Muscle layer of duodenum (tissue), 2 donors: ENCODE measurements around the gene DOCK2.

ENCODE experiments used
- H3K27ac ChIP-seq: one replicate; pipeline ENCODE4 v1.7.0; 2013; ENCODE audit warnings: mild to moderate bottlenecking, low read length
- H3K27me3 ChIP-seq: one replicate; pipeline ENCODE4 v1.7.0; 2013; ENCODE audit warnings: low read depth, mild to moderate bottlenecking, control low read depth, low read length
- H3K36me3 ChIP-seq, 2 donors: one replicate each; pipeline ENCODE4 v1.7.0; 2013; ENCODE audit warnings: low read length in 2 of 2, control low read depth in 1 of 2, mild to moderate bottlenecking in 1 of 2; ENCODE audit not compliant: insufficient read depth in 2 of 2, control insufficient read depth in 1 of 2
- H3K4me1 ChIP-seq, 2 donors: one replicate each; pipeline ENCODE4 v1.7.0; 2013; ENCODE audit warnings: low read length in 2 of 2, mild to moderate bottlenecking in 2 of 2, control low read depth in 1 of 2, moderate library complexity in 1 of 2; ENCODE audit not compliant: insufficient read depth in 2 of 2, control insufficient read depth in 1 of 2
- H3K4me3 ChIP-seq, 2 donors: one replicate each; pipeline ENCODE4 v1.7.0; 2013; ENCODE audit warnings: low read length in 2 of 2, low read depth in 1 of 2, mild to moderate bottlenecking in 1 of 2
- H3K9me3 ChIP-seq, 2 donors: one replicate each; pipeline ENCODE4 v1.7.0; 2013; ENCODE audit warnings: low read length in 2 of 2, control low read depth in 1 of 2, mild to moderate bottlenecking in 1 of 2; ENCODE audit not compliant: control insufficient read depth in 1 of 2
- donor health status: healthy.

DOCK2 gene

DNA sequence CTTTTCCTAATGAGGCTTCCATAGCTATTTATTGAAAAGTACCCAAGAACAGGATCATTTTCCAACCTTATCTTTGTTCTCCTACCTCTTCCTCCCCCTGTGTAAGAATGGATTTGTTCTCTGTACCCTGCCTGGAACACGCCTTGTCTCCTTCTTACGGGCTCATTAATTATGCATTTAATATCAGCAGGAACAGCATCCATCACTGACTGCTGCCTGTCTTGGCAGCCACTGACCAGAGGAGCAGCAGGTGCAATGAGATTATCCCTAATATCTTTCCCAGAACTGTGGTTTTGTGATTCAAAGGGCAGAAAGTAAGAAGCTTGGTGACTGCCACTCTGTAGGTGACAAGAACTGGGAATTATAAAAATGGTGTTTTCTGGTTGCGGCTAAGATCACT, 362.5 kb downstream of the DOCK2 start:
- Histone ChIP-seq H3K27me3 (no peaks in the 10 kb centered on the region), H3K9me3 (no peaks in the 10 kb centered on the region), H3K27ac (no peak overlapping the region), H3K4me3 (no peak overlapping the region), H3K4me1 (no peaks in the 10 kb centered on the region), H3K36me3 (no peaks in the 10 kb centered on the region)

DNA sequence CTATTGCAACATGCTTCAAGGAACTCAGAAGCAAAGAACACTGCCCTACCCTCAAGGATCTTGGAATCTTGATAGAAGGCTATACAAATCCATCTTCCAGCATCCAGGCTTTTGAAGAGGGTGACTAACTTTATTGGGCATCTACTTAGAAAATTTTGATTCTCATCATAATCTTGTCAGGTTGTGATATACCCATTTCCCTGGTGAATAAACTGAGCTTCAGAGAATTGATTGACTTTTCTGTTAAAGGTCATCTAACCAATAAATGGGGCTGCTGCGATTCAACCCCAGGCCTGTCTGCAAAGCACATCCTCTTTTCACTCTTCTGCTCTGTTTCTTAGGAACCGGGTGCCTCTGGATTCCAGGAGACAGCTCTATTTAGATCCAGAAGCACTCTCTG, 363.1 kb downstream of the DOCK2 start:
- Histone ChIP-seq H3K4me3 (no peak overlapping the region), H3K4me1 (no peaks in the 10 kb centered on the region), H3K27ac (no peak overlapping the region), H3K36me3 (no peaks in the 10 kb centered on the region), H3K27me3 (no peaks in the 10 kb centered on the region), H3K9me3 (no peaks in the 10 kb centered on the region)

DNA sequence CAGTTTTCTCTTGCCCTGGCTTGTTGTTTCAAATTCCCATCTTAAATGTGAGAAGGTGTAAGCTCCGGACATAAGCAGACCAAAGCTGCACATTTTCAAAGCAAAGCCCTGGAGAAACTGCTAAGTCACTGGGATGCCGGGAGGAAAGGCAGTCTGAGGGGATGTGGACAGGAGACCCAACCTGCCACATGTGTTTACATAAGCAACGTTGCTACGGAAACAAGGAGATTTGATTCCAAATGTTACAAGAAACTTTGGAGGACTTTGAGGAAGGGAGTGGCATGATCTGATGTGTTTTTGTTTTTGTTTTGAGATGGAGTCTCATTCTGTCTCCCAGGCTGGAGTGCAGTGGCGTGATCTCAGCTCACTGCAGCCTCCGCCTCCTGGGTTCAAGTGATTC, 368.9 kb downstream of the DOCK2 start:
- H3K36me3 ChIP-seq, result no peaks in the 10 kb centered on the region
- H3K4me3 ChIP-seq, result no peak overlapping the region
- H3K27ac ChIP-seq, result no peak overlapping the region
- no peaks in the 10 kb centered on the region for H3K9me3 ChIP-seq
- no peaks in the 10 kb centered on the region for H3K27me3 ChIP-seq
- H3K4me1 ChIP-seq, result no peaks in the 10 kb centered on the region

DNA sequence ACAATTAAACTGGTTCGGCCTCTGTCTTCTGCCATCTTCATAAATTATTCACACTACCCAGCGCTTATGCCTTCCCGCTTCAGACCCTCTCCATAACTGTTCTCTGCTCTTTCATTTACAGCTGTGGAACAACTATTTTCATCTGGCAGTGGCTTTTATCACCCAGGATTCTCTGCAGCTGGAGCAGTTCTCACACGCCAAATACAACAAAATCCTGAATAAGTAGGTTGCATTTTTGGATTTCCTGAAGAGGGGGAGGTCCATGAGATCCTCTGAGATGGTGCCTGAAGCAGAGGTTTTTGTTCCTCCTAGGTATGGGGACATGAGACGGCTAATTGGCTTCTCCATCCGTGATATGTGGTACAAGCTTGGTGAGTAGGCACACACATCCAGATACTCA, 371.3 kb downstream of the DOCK2 start:
- Histone ChIP-seq H3K9me3 (no peaks in the 10 kb centered on the region), H3K4me3 (no peak overlapping the region), H3K27me3 (no peaks in the 10 kb centered on the region), H3K27ac (no peak overlapping the region), H3K4me1 (no peaks in the 10 kb centered on the region), H3K36me3 (no peaks in the 10 kb centered on the region)

DNA sequence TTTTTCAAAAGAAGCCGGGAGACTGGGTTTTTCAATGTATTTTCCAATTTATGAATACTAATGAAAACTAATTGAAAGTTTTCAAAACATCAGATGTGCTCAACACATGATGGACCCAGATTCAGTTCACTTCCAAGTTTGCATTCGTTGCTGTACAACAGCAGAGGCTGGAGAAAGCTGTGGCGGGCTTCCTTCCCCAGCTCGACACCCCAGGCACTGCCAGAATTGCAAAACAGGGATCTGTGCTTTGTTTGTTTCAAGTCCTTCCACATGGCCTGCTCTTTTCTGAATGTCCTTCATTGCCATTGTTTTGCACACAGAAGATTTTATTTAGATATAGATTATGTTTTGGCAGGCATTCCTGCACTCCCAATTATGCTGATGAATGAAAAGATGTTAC, 373.5 kb downstream of the DOCK2 start:
- Histone ChIP-seq H3K36me3 (no peaks in the 10 kb centered on the region), H3K9me3 (no peaks in the 10 kb centered on the region), H3K4me1 (no peaks in the 10 kb centered on the region), H3K27ac (no peak overlapping the region), H3K27me3 (no peaks in the 10 kb centered on the region), H3K4me3 (no peak overlapping the region)

DNA sequence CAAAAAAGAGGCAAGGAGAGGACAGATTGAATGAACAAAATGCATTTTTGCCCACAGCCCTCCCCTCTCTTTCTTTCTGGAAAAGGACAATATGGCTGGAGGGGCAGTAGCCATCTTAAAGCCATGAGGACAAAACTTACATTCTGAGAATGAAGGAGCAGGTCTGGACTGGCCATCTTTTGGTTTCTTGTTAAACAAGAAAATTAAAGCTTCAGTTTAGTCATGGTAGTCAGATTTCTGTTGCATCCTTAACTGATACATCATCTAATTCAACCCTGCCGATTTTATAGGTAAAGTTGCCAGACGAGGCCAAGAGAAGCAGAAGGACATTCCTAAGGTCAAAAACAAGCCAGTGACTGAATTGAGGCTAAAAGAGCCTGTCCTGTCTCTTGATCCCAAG, 374.7 kb downstream of the DOCK2 start:
- no peaks in the 10 kb centered on the region for H3K9me3 ChIP-seq
- no peaks in the 10 kb centered on the region for H3K4me1 ChIP-seq
- H3K4me3 ChIP-seq, result no peak overlapping the region
- H3K27me3 ChIP-seq, result no peaks in the 10 kb centered on the region
- no peak overlapping the region for H3K27ac ChIP-seq
- H3K36me3 ChIP-seq, result no peaks in the 10 kb centered on the region

DNA sequence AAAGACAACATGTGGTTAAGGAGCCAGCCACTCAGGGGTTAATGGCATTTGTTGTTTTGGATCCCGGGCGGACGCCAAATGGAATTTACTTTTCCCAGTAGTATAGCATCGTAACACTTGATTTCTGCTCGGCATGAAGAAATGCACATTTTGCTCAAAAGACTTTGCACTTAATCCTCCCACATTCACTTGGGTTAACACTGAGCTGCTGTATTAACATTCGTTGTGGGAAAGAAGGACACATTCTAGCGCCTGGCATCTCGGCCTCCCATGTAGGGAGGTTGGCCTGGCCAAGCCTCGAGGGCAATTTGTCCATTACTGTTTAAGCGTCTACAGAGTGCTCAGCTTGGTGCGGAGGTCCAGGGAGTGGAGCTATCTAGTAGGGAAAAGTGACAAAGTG, 375.5 kb downstream of the DOCK2 start:
- H3K27ac ChIP-seq, result no peak overlapping the region
- H3K9me3 ChIP-seq, result no peaks in the 10 kb centered on the region
- H3K27me3 ChIP-seq, result no peaks in the 10 kb centered on the region
- no peaks in the 10 kb centered on the region for H3K4me1 ChIP-seq
- no peaks in the 10 kb centered on the region for H3K36me3 ChIP-seq
- H3K4me3 ChIP-seq, result no peak overlapping the region

DNA sequence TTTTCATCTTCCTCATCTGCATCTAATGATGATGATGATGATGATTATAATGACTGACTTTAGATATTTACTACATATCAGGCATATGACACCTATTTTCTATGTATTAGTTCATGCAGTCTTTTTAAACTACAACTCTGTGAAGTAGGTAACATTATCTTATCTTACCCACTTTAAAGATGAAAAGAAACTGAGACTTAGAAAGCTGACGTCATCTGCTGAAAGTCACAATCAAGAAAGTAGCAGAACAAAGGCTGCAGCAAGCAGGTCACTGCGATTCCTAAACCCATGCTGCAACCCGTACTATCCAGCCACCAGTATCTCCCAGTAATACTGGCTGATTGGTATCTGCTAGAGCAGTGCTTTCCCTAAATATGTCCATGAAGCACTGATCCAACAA, 383.3 kb downstream of the DOCK2 start:
- no peaks in the 10 kb centered on the region for H3K36me3 ChIP-seq
- no peaks in the 10 kb centered on the region for H3K27me3 ChIP-seq
- H3K27ac ChIP-seq, result no peak overlapping the region

DNA sequence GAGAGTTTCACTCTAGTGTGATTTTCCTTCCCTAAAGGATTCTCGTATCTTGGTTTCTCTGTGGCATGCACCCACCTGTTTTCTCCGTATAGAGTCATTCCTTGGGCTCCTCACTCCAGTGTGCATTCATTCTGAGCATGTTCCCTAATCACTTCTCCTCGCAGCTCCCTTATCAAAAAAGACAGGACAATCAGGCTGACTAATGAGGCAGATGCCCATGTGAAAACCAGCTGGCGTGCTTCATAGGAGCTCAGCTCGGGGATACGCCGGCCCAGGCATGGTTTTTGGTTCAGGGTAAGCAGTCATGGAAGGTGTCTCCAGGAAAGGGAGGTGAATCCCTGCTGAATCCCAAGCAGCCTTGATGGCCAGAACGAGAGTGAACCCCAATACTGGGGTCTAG, 384.4 kb downstream of the DOCK2 start:
- Histone ChIP-seq H3K27ac (no peak overlapping the region), H3K9me3 (no peaks in the 10 kb centered on the region), H3K36me3 (no peaks in the 10 kb centered on the region), H3K27me3 (no peaks in the 10 kb centered on the region), H3K4me1 (no peaks in the 10 kb centered on the region), H3K4me3 (no peak overlapping the region)

More for the DNA sequence above, 383.3 kb downstream of the DOCK2 start:
- H3K4me1 ChIP-seq, result no peaks in the 10 kb centered on the region
- H3K4me3 ChIP-seq, result no peak overlapping the region
- no peaks in the 10 kb centered on the region for H3K9me3 ChIP-seq

DNA sequence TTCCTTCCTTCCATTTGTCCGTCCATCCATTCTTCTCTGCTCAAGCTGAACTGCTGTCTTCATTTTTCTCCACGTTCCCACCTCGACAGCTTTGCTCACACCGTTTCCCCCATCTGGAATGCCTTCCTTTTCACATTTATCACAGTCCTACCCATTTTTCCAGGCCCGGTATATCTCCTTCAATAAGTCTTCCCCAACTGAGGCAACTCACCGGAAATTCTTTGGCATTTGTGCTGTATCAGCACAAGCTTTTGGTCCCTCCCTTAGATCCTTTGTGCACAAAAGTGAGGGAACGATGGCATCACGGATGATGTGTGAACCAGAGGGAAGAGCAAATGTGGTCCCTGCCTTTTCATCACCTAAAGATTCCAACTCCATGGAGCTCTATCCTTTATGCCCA, 388.8 kb downstream of the DOCK2 start:
- Histone ChIP-seq H3K27ac (no peak overlapping the region), H3K36me3 (no peaks in the 10 kb centered on the region), H3K27me3 (no peaks in the 10 kb centered on the region), H3K4me1 (no peaks in the 10 kb centered on the region), H3K9me3 (no peaks in the 10 kb centered on the region), H3K4me3 (no peak overlapping the region)

DNA sequence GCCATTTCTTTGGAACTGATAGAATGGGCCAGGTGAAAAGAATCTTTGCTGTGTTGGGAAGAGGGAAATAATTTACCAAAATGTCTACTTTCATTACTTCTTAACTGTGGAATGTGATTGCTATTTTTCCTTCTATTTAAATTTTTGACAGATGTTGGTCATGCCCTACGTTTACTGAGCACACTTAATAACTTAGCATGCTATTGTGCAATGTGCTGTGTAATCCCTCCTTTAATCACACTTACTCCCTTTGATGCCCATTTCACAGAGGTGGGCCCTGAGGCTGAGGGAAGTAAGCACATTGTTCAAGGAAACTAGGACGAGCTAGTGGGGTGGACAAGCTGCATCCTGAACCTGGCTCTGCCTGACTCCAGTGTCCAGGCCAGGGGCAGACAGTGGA, 391.0 kb downstream of the DOCK2 start:
- no peaks in the 10 kb centered on the region for H3K36me3 ChIP-seq
- H3K27me3 ChIP-seq, result no peaks in the 10 kb centered on the region
- H3K4me3 ChIP-seq, result no peak overlapping the region
- no peaks in the 10 kb centered on the region for H3K9me3 ChIP-seq
- H3K4me1 ChIP-seq, result no peaks in the 10 kb centered on the region
- H3K27ac ChIP-seq, result no peak overlapping the region

DNA sequence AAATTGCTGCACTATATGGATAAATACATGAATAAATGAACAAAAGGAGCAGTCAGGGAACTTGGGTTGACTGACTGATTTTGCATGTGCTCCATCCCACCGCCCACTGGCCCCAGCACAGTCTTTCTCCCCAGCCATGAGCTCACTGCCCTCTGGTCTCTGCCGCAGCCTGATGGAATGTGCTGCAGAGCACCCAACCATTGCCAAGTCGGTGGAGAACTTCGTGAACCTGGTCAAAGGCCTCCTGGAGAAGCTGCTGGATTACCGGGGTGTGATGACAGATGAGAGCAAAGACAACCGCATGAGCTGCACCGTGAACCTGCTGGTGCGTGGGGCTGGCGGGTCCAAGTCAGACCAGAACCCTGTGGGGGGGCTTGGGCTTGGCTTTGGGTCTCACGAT, 397.2 kb downstream of the DOCK2 start:
- H3K36me3 ChIP-seq, result peaks cover 0 to 5% of the 10 kb centered on the region in 2 donors
- H3K4me3 ChIP-seq, result no peak overlapping the region
- no peaks in the 10 kb centered on the region for H3K27me3 ChIP-seq
- no peaks in the 10 kb centered on the region for H3K9me3 ChIP-seq
- no peak overlapping the region for H3K27ac ChIP-seq
- H3K4me1 ChIP-seq, result no peaks in the 10 kb centered on the region
